HG02678 (cell line): ENCODE data around the gene SPATA33.
"Not testable (repeated sequence)": the region's sequence is repeated elsewhere in the genome, so short reads cannot be mapped to it uniquely, and the experiment has no call there.

Source experiments
- ATAC-seq: cut with Tn5 transposase; IDR thresholded peaks from one replicate; pipeline ENCODE4 v1.9.1; 2021; ENCODE audit warnings: mild to moderate bottlenecking, moderate library complexity; ENCODE audit not compliant: unreplicated experiment

Gene SPATA33

GRCh38 chr16:89658221-89658879, 714 bp downstream of the SPATA33 start:
- ATAC-seq, result peak; percentile 15

GRCh38 chr16:89660146-89660545, 2.5 kb downstream of the SPATA33 start:
- no peak for ATAC-seq

GRCh38 chr16:89661215-89661614, 3.6 kb downstream of the SPATA33 start:
- ATAC-seq, result no peak

GRCh38 chr16:89664238-89664637, 6.6 kb downstream of the SPATA33 start:
- ATAC-seq, result not testable (repeated sequence)

GRCh38 chr16:89667000-89667399, 9.4 kb downstream of the SPATA33 start:
- not testable (repeated sequence) for ATAC-seq

- ATAC-seq, result no peak
Measured at GRCh38 chr16:89667633-89668032, 10.0 kb downstream of the SPATA33 start.

- no peak for ATAC-seq
Measured at GRCh38 chr16:89668790-89669158, 11.1 kb downstream of the SPATA33 start.

- no peak for ATAC-seq
Measured at GRCh38 chr16:89669755-89670154, 12.1 kb downstream of the SPATA33 start.

GRCh38 chr16:89670496-89671431, 13.1 kb downstream of the SPATA33 start:
- ATAC-seq, result no peak

- ATAC-seq, result not testable (repeated sequence)
Measured at GRCh38 chr16:89671565-89671964, 13.9 kb downstream of the SPATA33 start.

GRCh38 chr16:89672177-89672941, 14.7 kb downstream of the SPATA33 start:
- no peak for ATAC-seq

GRCh38 chr16:89678258-89678657, 20.6 kb downstream of the SPATA33 start:
- no peak for ATAC-seq

GRCh38 chr16:89685916-89686315, 28.3 kb downstream of the SPATA33 start:
- no peak for ATAC-seq

- peak; percentile 83 for ATAC-seq
Measured at GRCh38 chr16:89686520-89687091, 29.0 kb downstream of the SPATA33 start, which contains the start of gene CDK10. TSS of gene CDK10 (plus strand) at chr16:89686689. CDS start at chr16:89686711, 22 bp downstream.

- ATAC-seq, result peak; percentile 48
Measured at GRCh38 chr16:89687092-89687940, 29.7 kb downstream of the SPATA33 start.

- ATAC-seq, result no peak
Measured at GRCh38 chr16:89688395-89688794, 30.8 kb downstream of the SPATA33 start.

- ATAC-seq, result no peak
Measured at GRCh38 chr16:89689142-89689541, 31.5 kb downstream of the SPATA33 start.

- not testable (repeated sequence) for ATAC-seq
Measured at GRCh38 chr16:89689621-89690020, 32.0 kb downstream of the SPATA33 start.

- no peak for ATAC-seq
Measured at GRCh38 chr16:89690392-89690901, 32.8 kb downstream of the SPATA33 start.
